Sigmoid colon (tissue), 7 donors: ENCODE data around the gene TMEM86B. TPM values are rescaled to one million over a fixed set of nuclear protein-coding genes. Genes with fewer than 3 reads are reported as not detected.
"Not testable (repeated sequence)": the region's sequence is repeated elsewhere in the genome, so short reads cannot be mapped to it uniquely, and the experiment has no call there.

Experiments
- DNase-seq: peaks from one replicate; pipeline ENCODE4 v3.0.0-alpha.2; 2019
- H3K27ac ChIP-seq, 4 donors: fragments of 200-600 bp; sonication (generic); one replicate each; pipeline ENCODE4 v1.5.1; 2016 to 2019; ENCODE audit warnings: mild to moderate bottlenecking in 1 of 4
- H3K27me3 ChIP-seq, 3 donors: fragments of 200-600 bp; sonication (generic); one replicate each; pipeline ENCODE4 v1.5.1; 2019; ENCODE audit warnings: mild to moderate bottlenecking in 1 of 3
- H3K36me3 ChIP-seq, 4 donors: fragments of 200-600 bp; sonication (generic); one replicate each; pipeline ENCODE4 v1.5.1; 2016 to 2019
- H3K4me1 ChIP-seq, 4 donors: fragments of 200-600 bp; sonication (generic); one replicate each; pipeline ENCODE4 v1.5.1; 2017 to 2019
- H3K4me3 ChIP-seq, 4 donors: fragments of 200-600 bp; sonication (generic); one replicate each; pipeline ENCODE4 v1.5.1; 2017 to 2019; ENCODE audit warnings: mild to moderate bottlenecking in 2 of 4, moderate library complexity in 1 of 4
- H3K9me3 ChIP-seq, 4 donors: fragments of 200-600 bp in 3 of 4; sonication (generic) in 3 of 4; one replicate each; pipeline versions ENCODE4 v1.5.1 to v1.6.1; 2013 to 2019
- EP300 ChIP-seq, 4 donors: sonication (generic); formaldehyde crosslinking; IDR thresholded peaks; one replicate each; pipeline ENCODE4 v1.6.1; 2017; ENCODE audit warnings: antibody characterized with exemption in 4 of 4
- POLR2A ChIP-seq, 2 donors: fragments of 450-650 bp; IDR thresholded peaks; one replicate each; pipeline ENCODE4 v1.6.1; 2016; ENCODE audit warnings: antibody characterized with exemption in 2 of 2, mild to moderate bottlenecking in 2 of 2, moderate library complexity in 2 of 2
- POLR2AphosphoS5 ChIP-seq, 4 donors: sonication (generic); formaldehyde crosslinking; IDR thresholded peaks; one replicate each; pipeline ENCODE4 v1.6.1; 2017; ENCODE audit warnings: antibody characterized with exemption in 4 of 4
- WGBS, 2 donors: extraction: QIAGEN DNeasy Blood & Tissue Kit; methylation state at CpG; one replicate each; pipeline ENCODE4 v1.1.7; 2013; 5-methylcytosine and 5-hydroxymethylcytosine counted together
- intact Hi-C: fragments of 100-400 bp; cut with DNase I; formaldehyde crosslinking; loops from one replicate; pipeline ENCODE4 v1.15.1; 2023
- polyA plus RNA-seq, 3 donors: library from polyadenylated mRNA; stranded (reverse); fragments of 200-250 nt; gene quantifications; one replicate each; pipeline ENCODE4 v1.2.3, GENCODE V29; 2013
- total RNA-seq, 4 donors: library from RNA; depleted of rRNA; stranded (reverse); fragments of >200 nt; gene quantifications; one replicate each; pipeline ENCODE4 v1.1.0, GENCODE V29; 2016
- TF ChIP-seq, protein P1 (sequence below), 4 experiments: fragments of 450-650 bp in 3 of 4; fragments of 200-600 bp in 1 of 4; IDR thresholded peaks; one replicate each; pipeline ENCODE4 v1.5.1; 2016 to 2019; ENCODE audit warnings: antibody characterized with exemption in 4 of 4, mild to moderate bottlenecking in 3 of 4, moderate library complexity in 2 of 4
- donor health status: healthy with polysubstance abuse.
- donor health status: Bipolar disorder and iron deficiency.
- donor health status: healthy.

TMEM86B gene
- total and polyA plus RNA-seq, 7 donors = 0.69 to 7.9 (median 1.8) TPM

DNA sequence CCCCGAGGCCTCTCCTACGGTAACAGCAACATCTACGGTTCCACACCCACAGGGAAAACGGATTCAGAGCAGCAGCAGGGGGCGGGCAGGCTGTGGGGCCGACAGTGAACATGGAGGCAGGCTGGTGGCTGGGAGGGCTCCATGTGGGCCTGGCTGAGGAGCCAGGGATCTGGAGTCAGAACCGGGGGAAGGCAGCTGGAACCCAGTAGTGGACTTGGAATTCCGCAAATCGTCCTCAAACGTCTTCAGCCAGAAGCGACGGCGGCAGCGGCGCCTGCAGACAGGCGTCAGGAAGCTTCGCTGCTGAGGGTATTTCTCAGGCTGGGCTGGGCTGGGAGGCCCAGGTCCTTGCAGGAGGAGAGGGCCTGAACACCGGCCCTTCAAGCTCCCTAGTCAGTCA lies 1.8 kb downstream of the TMEM86B start:
- H3K4me3 ChIP-seq = no peak overlapping the region
- intact Hi-C loops = no loop called here
- DNase-seq = no peak
- no peak overlapping the region for H3K27ac ChIP-seq
- WGBS, 2 donors = 85 to 88% methylated on average over 18 of the region's 18 CpGs
- no peaks in the 10 kb centered on the region for H3K9me3 ChIP-seq
- peaks cover 15 to 38% (median 25%) of the 10 kb centered on the region in 4 donors for H3K36me3 ChIP-seq
- H3K27me3 ChIP-seq = no peaks in the 10 kb centered on the region
- H3K4me1 ChIP-seq = peaks cover 0 to 24% (median 19%) of the 10 kb centered on the region in 4 donors
- TF ChIP-seq POLR2A (IDR thresholded peaks at IDR 0.05) (no peak), EP300 (IDR thresholded peaks at IDR 0.05) (no peak), POLR2AphosphoS5 (IDR thresholded peaks at IDR 0.05) (no peak)
- TF ChIP-seq, protein P1, sequence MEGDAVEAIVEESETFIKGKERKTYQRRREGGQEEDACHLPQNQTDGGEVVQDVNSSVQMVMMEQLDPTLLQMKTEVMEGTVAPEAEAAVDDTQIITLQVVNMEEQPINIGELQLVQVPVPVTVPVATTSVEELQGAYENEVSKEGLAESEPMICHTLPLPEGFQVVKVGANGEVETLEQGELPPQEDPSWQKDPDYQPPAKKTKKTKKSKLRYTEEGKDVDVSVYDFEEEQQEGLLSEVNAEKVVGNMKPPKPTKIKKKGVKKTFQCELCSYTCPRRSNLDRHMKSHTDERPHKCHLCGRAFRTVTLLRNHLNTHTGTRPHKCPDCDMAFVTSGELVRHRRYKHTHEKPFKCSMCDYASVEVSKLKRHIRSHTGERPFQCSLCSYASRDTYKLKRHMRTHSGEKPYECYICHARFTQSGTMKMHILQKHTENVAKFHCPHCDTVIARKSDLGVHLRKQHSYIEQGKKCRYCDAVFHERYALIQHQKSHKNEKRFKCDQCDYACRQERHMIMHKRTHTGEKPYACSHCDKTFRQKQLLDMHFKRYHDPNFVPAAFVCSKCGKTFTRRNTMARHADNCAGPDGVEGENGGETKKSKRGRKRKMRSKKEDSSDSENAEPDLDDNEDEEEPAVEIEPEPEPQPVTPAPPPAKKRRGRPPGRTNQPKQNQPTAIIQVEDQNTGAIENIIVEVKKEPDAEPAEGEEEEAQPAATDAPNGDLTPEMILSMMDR (IDR thresholded peaks at IDR 0.05) = no peak

DNA sequence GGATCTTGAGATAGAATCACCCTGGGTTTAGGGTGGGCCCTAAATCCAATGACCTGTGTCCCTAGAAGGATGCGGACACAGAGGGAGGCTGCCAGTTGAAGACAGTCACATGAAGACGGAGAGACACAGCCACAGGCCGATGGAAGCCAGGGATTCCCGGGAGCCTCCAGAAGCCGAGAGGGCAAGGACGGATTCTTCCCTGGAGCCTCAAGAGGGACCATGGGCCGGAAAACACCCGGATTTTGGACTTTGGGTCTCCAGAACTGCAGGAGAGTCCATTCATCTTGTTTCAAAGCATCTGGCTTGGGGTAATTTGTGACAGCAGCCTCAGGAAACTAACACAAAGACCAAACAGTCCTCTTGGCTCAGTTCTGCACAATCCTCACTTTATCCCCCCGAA lies 2.3 kb downstream of the TMEM86B start:
- TF ChIP-seq, protein P1 (IDR thresholded peaks at IDR 0.05) = no peak
- no peak for TF ChIP-seq POLR2AphosphoS5 (IDR thresholded peaks at IDR 0.05)
- no peak for TF ChIP-seq POLR2A (IDR thresholded peaks at IDR 0.05)
- no peak for TF ChIP-seq EP300 (IDR thresholded peaks at IDR 0.05)
- Histone ChIP-seq H3K36me3 (peaks cover 10 to 33% (median 20%) of the 10 kb centered on the region in 4 donors), H3K9me3 (no peaks in the 10 kb centered on the region), H3K27ac (no peak overlapping the region), H3K27me3 (no peaks in the 10 kb centered on the region), H3K4me1 (peaks cover 0 to 24% (median 19%) of the 10 kb centered on the region in 4 donors), H3K4me3 (no peak overlapping the region)
- no peak for DNase-seq
- intact Hi-C loops = no loop called here
- WGBS, 2 donors = 81 to 87% methylated on average over 9 of the region's 9 CpGs

DNA sequence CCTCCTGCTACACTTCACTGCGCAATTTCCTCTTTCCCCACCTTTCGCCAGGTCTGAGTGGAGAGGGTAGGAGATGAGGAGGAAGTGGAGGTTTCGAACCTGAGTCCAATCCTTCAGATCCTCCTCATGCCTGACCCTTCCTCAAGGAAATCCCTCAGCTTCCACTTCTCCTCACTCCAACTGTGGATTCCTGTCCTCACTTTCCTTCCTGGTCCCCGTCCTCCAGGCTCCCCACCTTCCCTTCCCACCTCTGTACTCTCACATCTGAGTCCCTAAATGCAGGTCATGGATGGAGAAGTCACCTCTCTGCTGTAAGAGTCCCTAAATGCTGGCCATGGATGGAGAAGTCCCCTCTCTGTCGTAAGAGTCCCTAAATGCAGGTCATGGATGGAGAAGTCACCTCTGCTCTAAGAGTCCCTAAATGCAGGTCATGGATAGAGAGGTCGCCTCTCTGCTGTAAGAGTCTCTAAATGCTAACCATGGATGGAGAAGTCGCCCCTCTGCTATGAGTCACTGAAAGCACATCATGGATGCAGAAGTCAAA lies 3.1 kb downstream of the TMEM86B start:
- intact Hi-C loops = no loop called here
- Histone ChIP-seq H3K27ac (no peak overlapping the region), H3K4me1 (peaks cover 0 to 24% (median 19%) of the 10 kb centered on the region in 4 donors), H3K4me3 (no peak overlapping the region), H3K36me3 (peaks cover 2 to 25% (median 13%) of the 10 kb centered on the region in 4 donors), H3K9me3 (no peaks in the 10 kb centered on the region), H3K27me3 (no peaks in the 10 kb centered on the region)
- TF ChIP-seq POLR2AphosphoS5 (IDR thresholded peaks at IDR 0.05) (no peak), POLR2A (IDR thresholded peaks at IDR 0.05) (no peak), EP300 (IDR thresholded peaks at IDR 0.05) (no peak)
- TF ChIP-seq, protein P1 (IDR thresholded peaks at IDR 0.05) = no peak
- WGBS, 2 donors = 91 to 93% methylated on average over 7 of the region's 7 CpGs
- no peak for DNase-seq

- H3K4me3 ChIP-seq, H3K27me3 ChIP-seq, DNase-seq, intact Hi-C loops, H3K9me3 ChIP-seq, H3K27ac ChIP-seq: not testable (repeated sequence)
- 75 to 78% methylated on average over 11 of the region's 11 CpGs for WGBS, 2 donors
- Histone ChIP-seq H3K36me3 (peaks cover 0 to 19% (median 7%) of the 10 kb centered on the region in 4 donors), H3K4me1 (peaks cover 0 to 24% (median 19%) of the 10 kb centered on the region in 4 donors)
Measured at GRCh38 chr19:55224679-55225414, 3.7 kb downstream of the TMEM86B start.

- Histone ChIP-seq H3K9me3 (no peaks in the 10 kb centered on the region), H3K4me3 (no peak overlapping the region), H3K27me3 (no peaks in the 10 kb centered on the region), H3K4me1 (peaks cover 0 to 22% (median 18%) of the 10 kb centered on the region in 4 donors), H3K27ac (no peak overlapping the region), H3K36me3 (peaks cover 0 to 14% (median 2%) of the 10 kb centered on the region in 4 donors)
- 83 to 85% methylated on average over 26 of the region's 26 CpGs for WGBS, 2 donors
- DNase-seq = no peak
- TF ChIP-seq POLR2AphosphoS5 (IDR thresholded peaks at IDR 0.05) (no peak), POLR2A (IDR thresholded peaks at IDR 0.05) (no peak), EP300 (IDR thresholded peaks at IDR 0.05) (no peak)
- TF ChIP-seq, protein P1 (IDR thresholded peaks at IDR 0.05) = no peak
- intact Hi-C loops = no loop called here
Measured at GRCh38 chr19:55224038-55224665, 4.4 kb downstream of the TMEM86B start.
